Measurements from ENCODE around the gene CARD19. TPM values are rescaled to one million over a fixed set of nuclear protein-coding genes. Genes with fewer than 3 reads are reported as not detected.
"Not testable (repeated sequence)": the region's sequence is repeated elsewhere in the genome, so short reads cannot be mapped to it uniquely, and the experiment has no call there.

CARD19 gene
- total RNA-seq, 4 donors from 2014 or later, result 34.7 to 74.4 (median 58.9) TPM

DNA sequence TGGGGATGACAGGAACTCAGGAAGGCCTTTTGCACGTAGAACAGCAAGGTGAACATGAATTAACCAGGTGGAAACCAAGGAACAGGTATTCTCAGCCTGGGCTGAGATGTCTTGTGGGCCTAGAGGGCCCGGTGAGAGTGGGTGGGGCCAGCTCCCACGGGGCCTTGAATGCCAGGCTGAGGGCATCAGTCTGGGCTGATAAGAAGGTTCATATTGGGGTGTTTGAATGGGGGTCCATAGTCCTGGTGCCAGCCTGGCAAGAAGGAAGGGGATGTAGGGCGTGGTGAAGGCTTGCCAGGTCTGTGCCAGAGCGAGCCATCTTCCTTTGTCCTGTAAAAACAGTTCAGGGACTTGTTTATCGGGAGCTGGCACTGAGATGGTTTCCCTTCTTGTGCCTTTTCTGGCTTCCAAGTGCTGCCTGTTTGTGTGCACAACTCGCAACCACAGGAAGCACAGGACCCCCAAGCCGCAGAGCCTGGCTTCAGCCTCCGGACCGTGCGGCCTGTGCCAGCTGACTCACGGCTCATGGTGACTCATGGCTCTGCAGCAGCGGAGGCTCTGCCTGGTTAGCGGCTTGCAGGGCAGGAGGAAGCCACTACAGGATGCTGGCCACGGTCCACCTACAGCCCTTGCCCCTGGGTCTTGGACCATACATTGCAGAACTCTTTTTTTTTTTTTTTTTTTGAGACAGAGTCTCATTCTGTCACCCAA lies 2.4 kb downstream of the CARD19 start:
- Histone ChIP-seq H3K4me1 (peaks cover 6 to 46% (median 32%) of the 10 kb centered on the region in 4 donors), H3K27ac (peak overlapping the region; percentile 96 to 99 (median 97)), H3K36me3 (no peaks in the 10 kb centered on the region), H3K9me3 (no peaks in the 10 kb centered on the region), H3K27me3 (no peaks in the 10 kb centered on the region), H3K4me3 (peak overlapping the region in 2 of 4 donors; percentile 2 to 99)
- DNase-seq, result peak; percentile 52 to 92 (median 82)
- no peak for TF ChIP-seq POLR2A (IDR thresholded peaks at IDR 0.05)
- TF ChIP-seq, protein P1, sequence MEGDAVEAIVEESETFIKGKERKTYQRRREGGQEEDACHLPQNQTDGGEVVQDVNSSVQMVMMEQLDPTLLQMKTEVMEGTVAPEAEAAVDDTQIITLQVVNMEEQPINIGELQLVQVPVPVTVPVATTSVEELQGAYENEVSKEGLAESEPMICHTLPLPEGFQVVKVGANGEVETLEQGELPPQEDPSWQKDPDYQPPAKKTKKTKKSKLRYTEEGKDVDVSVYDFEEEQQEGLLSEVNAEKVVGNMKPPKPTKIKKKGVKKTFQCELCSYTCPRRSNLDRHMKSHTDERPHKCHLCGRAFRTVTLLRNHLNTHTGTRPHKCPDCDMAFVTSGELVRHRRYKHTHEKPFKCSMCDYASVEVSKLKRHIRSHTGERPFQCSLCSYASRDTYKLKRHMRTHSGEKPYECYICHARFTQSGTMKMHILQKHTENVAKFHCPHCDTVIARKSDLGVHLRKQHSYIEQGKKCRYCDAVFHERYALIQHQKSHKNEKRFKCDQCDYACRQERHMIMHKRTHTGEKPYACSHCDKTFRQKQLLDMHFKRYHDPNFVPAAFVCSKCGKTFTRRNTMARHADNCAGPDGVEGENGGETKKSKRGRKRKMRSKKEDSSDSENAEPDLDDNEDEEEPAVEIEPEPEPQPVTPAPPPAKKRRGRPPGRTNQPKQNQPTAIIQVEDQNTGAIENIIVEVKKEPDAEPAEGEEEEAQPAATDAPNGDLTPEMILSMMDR (IDR thresholded peaks at IDR 0.05), result no peak

DNA sequence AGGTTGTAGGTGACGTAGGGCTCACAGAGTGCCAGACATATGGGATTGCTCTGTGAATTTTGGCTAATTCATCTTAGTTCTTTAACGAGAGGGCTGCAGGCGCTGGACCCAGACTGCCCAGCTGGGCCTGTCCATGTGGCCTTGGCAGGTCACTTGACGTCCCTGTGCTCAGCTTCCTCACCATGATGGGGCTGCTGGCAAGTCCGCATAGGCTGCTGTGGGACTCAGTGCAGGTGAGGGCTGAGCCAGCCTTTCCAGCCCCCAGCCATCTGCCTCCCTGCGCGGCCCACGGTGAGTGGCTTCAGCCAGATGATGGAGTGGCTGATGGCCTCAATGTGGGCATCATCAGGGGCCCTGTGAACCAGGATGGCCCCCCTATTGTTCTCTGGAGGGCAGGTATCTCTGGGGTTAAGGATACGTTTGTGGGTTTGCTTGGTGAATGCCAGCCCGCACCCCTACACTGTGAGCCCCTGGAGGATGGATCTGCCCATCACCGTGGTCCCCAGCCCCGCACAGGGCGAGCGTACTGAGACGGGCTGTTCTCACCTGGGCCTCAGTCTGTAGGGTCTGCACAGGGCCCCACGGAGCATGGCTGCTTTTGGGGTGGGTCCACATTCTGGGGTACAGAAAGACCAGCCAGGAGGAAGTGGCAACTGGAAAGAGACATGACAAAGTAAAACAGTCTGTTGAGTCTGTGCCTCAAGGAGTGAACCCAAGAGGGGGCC lies 3.7 kb downstream of the CARD19 start:
- Histone ChIP-seq H3K27ac (peak overlapping the region in 2 of 4 donors; percentile 18 to 96), H3K4me1 (peaks cover 6 to 34% (median 20%) of the 10 kb centered on the region in 4 donors), H3K9me3 (peaks cover 0 to 3% (median 0%) of the 10 kb centered on the region in 4 donors), H3K27me3 (no peaks in the 10 kb centered on the region), H3K4me3 (no peak overlapping the region), H3K36me3 (no peaks in the 10 kb centered on the region)
- DNase-seq, result peak in 2 of 3 donors; percentile 44
- TF ChIP-seq, protein P1 (IDR thresholded peaks at IDR 0.05), result no peak
- no peak for TF ChIP-seq POLR2A (IDR thresholded peaks at IDR 0.05)

DNA sequence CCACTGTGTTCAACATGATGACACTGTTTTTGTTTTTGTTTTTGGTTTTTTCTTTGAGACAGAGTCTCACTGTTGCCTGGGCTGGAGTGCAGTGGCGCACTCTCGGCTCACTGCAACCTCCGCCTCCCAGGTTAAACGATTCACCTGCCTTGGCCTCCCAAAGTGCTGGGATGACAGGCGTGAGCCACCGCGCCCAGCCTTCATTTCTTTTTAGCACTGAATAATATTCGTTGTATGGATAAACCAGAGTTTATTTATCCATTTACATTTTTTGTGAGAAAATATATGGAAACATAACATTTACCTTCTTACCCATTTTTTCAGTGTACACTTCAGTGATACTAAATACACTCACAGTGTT lies 4.2 kb downstream of the CARD19 start:
- H3K9me3 ChIP-seq, result peaks cover 0 to 3% (median 0%) of the 10 kb centered on the region in 4 donors
- no peak overlapping the region for H3K27ac ChIP-seq
- peak in 1 of 3 donors; percentile 21 for DNase-seq
- H3K27me3 ChIP-seq, result no peaks in the 10 kb centered on the region
- H3K4me3 ChIP-seq, result no peak overlapping the region
- no peaks in the 10 kb centered on the region for H3K36me3 ChIP-seq
- TF ChIP-seq, protein P1 (IDR thresholded peaks at IDR 0.05), result no peak
- no peak for TF ChIP-seq POLR2A (IDR thresholded peaks at IDR 0.05)
- peaks cover 6 to 34% (median 18%) of the 10 kb centered on the region in 4 donors for H3K4me1 ChIP-seq

DNA sequence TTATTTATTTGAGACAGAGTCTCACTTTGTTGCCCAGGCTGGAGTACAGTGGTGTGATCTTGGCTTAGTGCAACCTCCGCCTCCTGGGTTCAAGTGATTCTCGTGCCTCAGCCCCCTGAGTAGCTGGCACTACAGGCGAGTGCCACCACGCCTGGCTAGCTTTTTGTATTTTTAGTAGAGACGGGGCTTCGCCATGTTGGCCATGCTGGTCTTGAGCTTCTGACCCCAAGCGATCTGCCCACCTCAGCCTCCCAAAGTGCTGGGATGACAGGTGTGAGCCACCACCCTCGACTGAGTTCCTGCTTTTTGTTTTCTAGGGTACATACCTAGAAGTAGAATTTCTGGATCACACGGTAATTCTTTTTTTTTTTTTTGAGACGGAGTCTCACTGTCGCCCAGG lies 5.1 kb downstream of the CARD19 start:
- H3K9me3 ChIP-seq, H3K27ac ChIP-seq, H3K36me3 ChIP-seq, H3K27me3 ChIP-seq, H3K4me3 ChIP-seq: not testable (repeated sequence)
- H3K4me1 ChIP-seq, result peaks cover 6 to 34% (median 18%) of the 10 kb centered on the region in 4 donors
- peak in 1 of 3 donors; percentile 15 for DNase-seq

DNA sequence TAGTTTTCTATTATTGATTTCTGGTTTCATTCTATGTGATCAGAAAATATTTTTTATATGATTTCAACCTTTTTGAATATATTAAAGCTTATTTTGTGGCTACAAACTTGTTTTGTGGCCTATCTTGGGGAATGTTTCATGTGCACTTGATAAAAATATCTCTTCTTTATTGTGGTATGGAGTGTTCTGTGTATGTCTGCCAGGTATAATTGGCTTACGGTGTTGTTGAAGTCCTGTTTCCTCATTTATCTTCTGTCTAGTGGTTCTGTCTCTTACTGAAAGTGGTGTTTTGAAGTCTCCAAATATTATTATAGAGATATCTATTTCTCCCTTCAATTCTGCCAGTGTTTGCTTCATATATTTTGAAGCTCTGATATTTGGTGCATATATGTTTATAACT lies 9.6 kb downstream of the CARD19 start:
- no peaks in the 10 kb centered on the region for H3K4me1 ChIP-seq

More for the DNA sequence above, 9.6 kb downstream of the CARD19 start:
- Histone ChIP-seq H3K27ac (no peak overlapping the region), H3K27me3 (no peaks in the 10 kb centered on the region), H3K4me3 (no peak overlapping the region), H3K36me3 (peaks cover 0 to 21% (median 0%) of the 10 kb centered on the region in 3 donors), H3K9me3 (peaks cover 0 to 3% (median 0%) of the 10 kb centered on the region in 4 donors)
- TF ChIP-seq, protein P1 (IDR thresholded peaks at IDR 0.05), result no peak
- no peak for TF ChIP-seq POLR2A (IDR thresholded peaks at IDR 0.05)
- DNase-seq, result no peak

All from Peyer's patch (tissue), 4 donors.